Measurements from ENCODE around the gene ZIM2.

Gene ZIM2

GRCh38 chr19:56873493-56873892 lies 33.0 kb upstream of the ZIM2 start:
- ATAC-seq = no peak
- no peak for TF ChIP-seq ESRRG (CRISPR knock-in tag; IDR thresholded peaks at IDR 0.05)

DNA sequence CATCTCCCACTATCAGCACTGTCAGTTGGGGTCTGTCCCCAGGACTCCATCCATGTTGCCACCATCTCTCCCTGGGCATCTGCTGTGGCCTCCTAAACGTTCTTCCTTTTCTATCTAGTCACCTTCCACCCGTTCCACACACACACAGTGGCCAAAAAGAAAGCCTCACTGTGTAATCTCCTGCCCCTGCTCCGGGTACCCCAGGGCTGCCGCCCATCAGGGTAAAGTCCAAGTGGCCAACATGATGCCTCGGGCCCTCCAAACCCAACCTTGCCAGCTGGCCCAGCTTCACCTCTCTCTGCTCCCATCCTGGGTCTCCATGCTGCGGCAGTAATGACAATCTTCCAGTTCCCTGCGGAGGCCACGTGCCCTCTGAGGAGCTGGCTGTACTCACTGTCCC lies 29.4 kb upstream of the ZIM2 start:
- ATAC-seq = no peak
- TF ChIP-seq BACH2 (CRISPR knock-in tag; IDR thresholded peaks at IDR 0.05; ENCODE audit: borderline replicate concordance) (no peak), ZFP3 (CRISPR knock-in tag; IDR thresholded peaks at IDR 0.05) (no peak), TCF4 (CRISPR knock-in tag; IDR thresholded peaks at IDR 0.05; ENCODE audit: borderline replicate concordance) (no peak), ISL1 (CRISPR knock-in tag; IDR thresholded peaks at IDR 0.05) (no peak), PPARA (CRISPR knock-in tag; IDR thresholded peaks at IDR 0.05; ENCODE audit: borderline replicate concordance) (no peak), ZNF565 (CRISPR knock-in tag; conservative IDR thresholded peaks at IDR 0.05; ENCODE audit: low read depth) (no peak), GLIS3 (CRISPR knock-in tag; IDR thresholded peaks at IDR 0.05) (no peak), ZFP30 (CRISPR knock-in tag; IDR thresholded peaks at IDR 0.05) (no peak), ZNF70 (CRISPR knock-in tag; IDR thresholded peaks at IDR 0.05) (no peak), ESRRG (CRISPR knock-in tag; IDR thresholded peaks at IDR 0.05) (no peak), POU6F1 (CRISPR knock-in tag; IDR thresholded peaks at IDR 0.05; ENCODE audit: borderline replicate concordance, low read depth) (no peak), CSRNP3 (CRISPR knock-in tag; IDR thresholded peaks at IDR 0.05) (no peak), CSDC2 (CRISPR knock-in tag; IDR thresholded peaks at IDR 0.05) (no peak), ARNTL (CRISPR knock-in tag; IDR thresholded peaks at IDR 0.05; ENCODE audit: borderline replicate concordance, low read depth) (no peak)
- TF ChIP-seq, protein P1, sequence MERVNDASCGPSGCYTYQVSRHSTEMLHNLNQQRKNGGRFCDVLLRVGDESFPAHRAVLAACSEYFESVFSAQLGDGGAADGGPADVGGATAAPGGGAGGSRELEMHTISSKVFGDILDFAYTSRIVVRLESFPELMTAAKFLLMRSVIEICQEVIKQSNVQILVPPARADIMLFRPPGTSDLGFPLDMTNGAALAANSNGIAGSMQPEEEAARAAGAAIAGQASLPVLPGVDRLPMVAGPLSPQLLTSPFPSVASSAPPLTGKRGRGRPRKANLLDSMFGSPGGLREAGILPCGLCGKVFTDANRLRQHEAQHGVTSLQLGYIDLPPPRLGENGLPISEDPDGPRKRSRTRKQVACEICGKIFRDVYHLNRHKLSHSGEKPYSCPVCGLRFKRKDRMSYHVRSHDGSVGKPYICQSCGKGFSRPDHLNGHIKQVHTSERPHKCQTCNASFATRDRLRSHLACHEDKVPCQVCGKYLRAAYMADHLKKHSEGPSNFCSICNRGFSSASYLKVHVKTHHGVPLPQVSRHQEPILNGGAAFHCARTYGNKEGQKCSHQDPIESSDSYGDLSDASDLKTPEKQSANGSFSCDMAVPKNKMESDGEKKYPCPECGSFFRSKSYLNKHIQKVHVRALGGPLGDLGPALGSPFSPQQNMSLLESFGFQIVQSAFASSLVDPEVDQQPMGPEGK (CRISPR knock-in tag; IDR thresholded peaks at IDR 0.05; ENCODE audit: borderline replicate concordance) = no peak
- TF ChIP-seq, protein P2, sequence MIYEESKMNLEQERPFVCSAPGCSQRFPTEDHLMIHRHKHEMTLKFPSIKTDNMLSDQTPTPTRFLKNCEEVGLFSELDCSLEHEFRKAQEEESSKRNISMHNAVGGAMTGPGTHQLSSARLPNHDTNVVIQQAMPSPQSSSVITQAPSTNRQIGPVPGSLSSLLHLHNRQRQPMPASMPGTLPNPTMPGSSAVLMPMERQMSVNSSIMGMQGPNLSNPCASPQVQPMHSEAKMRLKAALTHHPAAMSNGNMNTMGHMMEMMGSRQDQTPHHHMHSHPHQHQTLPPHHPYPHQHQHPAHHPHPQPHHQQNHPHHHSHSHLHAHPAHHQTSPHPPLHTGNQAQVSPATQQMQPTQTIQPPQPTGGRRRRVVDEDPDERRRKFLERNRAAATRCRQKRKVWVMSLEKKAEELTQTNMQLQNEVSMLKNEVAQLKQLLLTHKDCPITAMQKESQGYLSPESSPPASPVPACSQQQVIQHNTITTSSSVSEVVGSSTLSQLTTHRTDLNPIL (CRISPR knock-in tag; IDR thresholded peaks at IDR 0.05; ENCODE audit: low read depth) = no peak

DNA sequence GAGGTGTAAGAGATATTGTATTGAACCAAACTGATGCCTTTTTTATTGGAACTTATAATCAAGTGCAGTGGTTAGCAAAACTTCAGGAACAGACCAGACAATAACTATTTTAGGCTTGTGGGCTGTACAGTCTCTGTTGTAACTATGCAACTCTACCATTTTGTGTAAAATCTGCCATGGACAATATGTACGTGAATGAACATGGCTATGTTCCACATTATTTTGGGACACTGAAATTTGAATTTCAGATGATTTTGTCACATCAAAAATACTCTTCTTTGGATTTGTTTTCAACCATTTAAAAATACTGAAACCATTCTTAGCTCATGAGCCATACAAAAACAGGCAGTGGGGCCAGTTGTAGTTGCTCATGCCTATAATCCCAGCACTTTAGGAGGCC lies 27.9 kb upstream of the ZIM2 start:
- ATAC-seq = no peak

DNA sequence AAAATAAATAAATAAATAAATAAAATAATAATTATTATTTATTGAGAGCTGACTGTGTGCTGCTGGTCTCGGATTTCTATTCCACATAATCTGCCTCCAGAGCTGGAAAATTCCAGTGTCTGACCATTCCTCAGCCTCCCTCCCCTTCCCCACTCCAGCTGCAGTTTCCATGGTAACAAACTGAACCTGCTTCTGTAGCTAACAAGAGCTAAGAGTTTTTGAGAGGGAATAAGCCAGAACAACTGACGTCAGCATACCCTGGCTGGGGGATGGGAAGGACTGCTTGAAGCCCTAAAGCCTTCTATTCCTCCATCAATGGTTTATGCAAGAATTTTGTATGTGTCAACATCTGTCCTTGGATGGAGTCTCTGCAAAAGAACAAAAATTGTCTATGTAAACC lies 26.0 kb upstream of the ZIM2 start:
- TF ChIP-seq BACH2 (CRISPR knock-in tag; IDR thresholded peaks at IDR 0.05; ENCODE audit: borderline replicate concordance) = no peak
- TF ChIP-seq ARNTL (CRISPR knock-in tag; IDR thresholded peaks at IDR 0.05; ENCODE audit: borderline replicate concordance, low read depth) = no peak
- no peak for TF ChIP-seq TSHZ2 (CRISPR knock-in tag; IDR thresholded peaks at IDR 0.05)
- TF ChIP-seq ZFP30 (CRISPR knock-in tag; IDR thresholded peaks at IDR 0.05) = no peak
- TF ChIP-seq TOX (CRISPR knock-in tag; IDR thresholded peaks at IDR 0.05; ENCODE audit: borderline replicate concordance) = no peak
- TF ChIP-seq, protein P2 (CRISPR knock-in tag; IDR thresholded peaks at IDR 0.05; ENCODE audit: low read depth) = no peak
- no peak for TF ChIP-seq ISL1 (CRISPR knock-in tag; IDR thresholded peaks at IDR 0.05)
- no peak for TF ChIP-seq PPARA (CRISPR knock-in tag; IDR thresholded peaks at IDR 0.05; ENCODE audit: borderline replicate concordance)
- no peak for TF ChIP-seq SNAI2 (CRISPR knock-in tag; IDR thresholded peaks at IDR 0.05)
- ATAC-seq = no peak

More for the DNA sequence above, 27.9 kb upstream of the ZIM2 start:
- no peak for TF ChIP-seq ARNTL (CRISPR knock-in tag; IDR thresholded peaks at IDR 0.05; ENCODE audit: borderline replicate concordance, low read depth)
